Uterus (tissue), 4 donors: ENCODE measurements around the gene SKI. TPM values are rescaled to one million over a fixed set of nuclear protein-coding genes. Genes with fewer than 3 reads are reported as not detected.
A peak's percentile ranks its signal among the peaks of the same experiment; 100 is the strongest.

Experiments used
- DNase-seq, 2 donors: peaks; one replicate each; pipeline ENCODE4 v3.0.0-alpha.2; 2019 to 2020
- H3K27ac ChIP-seq, 2 donors: fragments of 200-600 bp; sonication (generic); 1 replicate in 1 of 2; 2 replicates in 1 of 2; pipeline ENCODE4 v1.5.1; 2016 to 2018
- H3K27me3 ChIP-seq, 2 donors: fragments of 200-600 bp; sonication (generic); one replicate each; pipeline ENCODE4 v1.5.1; 2018 to 2019; ENCODE audit warnings: control low read depth in 1 of 2
- H3K36me3 ChIP-seq, 2 donors: fragments of 200-600 bp; sonication (generic); one replicate each; pipeline ENCODE4 v1.5.1; 2019; ENCODE audit warnings: control low read depth in 1 of 2
- H3K4me1 ChIP-seq, 2 donors: fragments of 200-600 bp; sonication (generic); one replicate each; pipeline ENCODE4 v1.5.1; 2018 to 2019; ENCODE audit warnings: control low read depth in 1 of 2
- H3K4me3 ChIP-seq, 2 donors: fragments of 200-600 bp; sonication (generic); 1 replicate in 1 of 2; 2 replicates in 1 of 2; pipeline ENCODE4 v1.5.1; 2018 to 2019; ENCODE audit warnings: mild to moderate bottlenecking in 1 of 2
- H3K9me3 ChIP-seq, 2 donors: fragments of 200-600 bp; sonication (generic); one replicate each; pipeline ENCODE4 v1.5.1; 2019; ENCODE audit warnings: control low read depth in 1 of 2
- CTCF ChIP-seq, 4 experiments: fragments of 200-600 bp in 2 of 4; fragments of 450-650 bp in 2 of 4; sonication (generic) in 2 of 4; IDR thresholded peaks; one replicate each; pipeline ENCODE4 v1.5.1; 2016 to 2019; ENCODE audit warnings: antibody characterized with exemption in 4 of 4, mild to moderate bottlenecking in 2 of 4, moderate library complexity in 1 of 4
- POLR2A ChIP-seq, 2 donors: fragments of 450-650 bp; IDR thresholded peaks; one replicate each; pipeline ENCODE4 v1.6.1; 2016; ENCODE audit warnings: antibody characterized with exemption in 2 of 2, mild to moderate bottlenecking in 1 of 2, moderate library complexity in 1 of 2
- intact Hi-C: fragments of 100-400 bp; cut with DNase I; formaldehyde crosslinking; loops from one replicate; pipeline ENCODE4 v1.15.1; 2023; ENCODE audit warnings: low total_unique reads
- total RNA-seq, 4 donors: library from RNA; depleted of rRNA in 3 of 4; stranded (reverse); fragments of >200 nt in 3 of 4; gene quantifications; one replicate each; pipeline versions ENCODE4 v1.1.0 to v1.2.4, GENCODE V29; 2014 to 2023
- donor health status: DM: yes; HTN: yes; CAD: no.

SKI gene
- total RNA-seq, 4 donors from 2014 or later, result 22.8 to 148 (median 34.9) TPM

- intact Hi-C loops, result loop anchor here (2.0 kb wide), 1 partner anchor 79 kb away; no protein-coding TSS in a partner anchor
- TF ChIP-seq POLR2A (IDR thresholded peaks at IDR 0.05) (peak; percentile 80 to 95), CTCF (IDR thresholded peaks at IDR 0.05) (peak in 1 of 4 experiments; percentile 59)
- no peaks in the 10 kb centered on the region for H3K36me3 ChIP-seq
- H3K9me3 ChIP-seq, result no peaks in the 10 kb centered on the region
- peak; percentile 96 to 98 for DNase-seq
- peaks cover 0 to 5% of the 10 kb centered on the region in 2 donors for H3K4me1 ChIP-seq
- H3K27me3 ChIP-seq, result no peaks in the 10 kb centered on the region
- peak overlapping the region; percentile 99 to 100 for H3K27ac ChIP-seq
- H3K4me3 ChIP-seq, result peak overlapping the region; percentile 68 to 95
Observed at GRCh38 chr1:2227346-2228156, 568 bp upstream of the SKI start.

GRCh38 chr1:2228694-2229036, 546 bp downstream of the SKI start:
- H3K27me3 ChIP-seq, result no peaks in the 10 kb centered on the region
- H3K4me3 ChIP-seq, result peak overlapping the region; percentile 51 to 53
- intact Hi-C loops, result loop anchor here (2.0 kb wide), 1 partner anchor 78 kb away; no protein-coding TSS in a partner anchor
- TF ChIP-seq CTCF (IDR thresholded peaks at IDR 0.05) (no peak), POLR2A (IDR thresholded peaks at IDR 0.05) (no peak)
- DNase-seq, result no peak
- peak overlapping the region; percentile 83 to 91 for H3K27ac ChIP-seq
- no peaks in the 10 kb centered on the region for H3K9me3 ChIP-seq
- H3K36me3 ChIP-seq, result no peaks in the 10 kb centered on the region
- peaks cover 0 to 16% of the 10 kb centered on the region in 2 donors for H3K4me1 ChIP-seq

DNA sequence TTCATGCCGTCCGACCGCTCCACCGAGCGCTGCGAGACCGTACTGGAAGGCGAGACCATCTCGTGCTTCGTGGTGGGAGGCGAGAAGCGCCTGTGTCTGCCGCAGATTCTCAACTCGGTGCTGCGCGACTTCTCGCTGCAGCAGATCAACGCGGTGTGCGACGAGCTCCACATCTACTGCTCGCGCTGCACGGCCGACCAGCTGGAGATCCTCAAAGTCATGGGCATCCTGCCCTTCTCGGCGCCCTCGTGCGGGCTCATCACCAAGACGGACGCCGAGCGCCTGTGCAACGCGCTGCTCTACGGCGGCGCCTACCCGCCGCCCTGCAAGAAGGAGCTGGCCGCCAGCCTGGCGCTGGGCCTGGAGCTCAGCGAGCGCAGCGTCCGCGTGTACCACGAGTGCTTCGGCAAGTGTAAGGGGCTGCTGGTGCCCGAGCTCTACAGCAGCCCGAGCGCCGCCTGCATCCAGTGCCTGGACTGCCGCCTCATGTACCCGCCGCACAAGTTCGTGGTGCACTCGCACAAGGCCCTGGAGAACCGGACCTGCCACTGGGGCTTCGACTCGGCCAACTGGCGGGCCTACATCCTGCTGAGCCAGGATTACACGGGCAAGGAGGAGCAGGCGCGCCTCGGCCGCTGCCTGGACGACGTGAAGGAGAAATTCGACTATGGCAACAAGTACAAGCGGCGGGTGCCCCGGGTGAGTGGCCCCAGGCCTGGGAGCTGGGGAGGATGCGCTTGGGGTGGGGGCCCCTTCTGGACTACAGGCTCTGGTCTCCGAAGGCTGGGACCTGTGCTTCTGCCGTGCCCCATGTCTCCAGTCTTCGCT, 1.1 kb downstream of the SKI start:
- Histone ChIP-seq H3K4me1 (peaks cover 0 to 22% of the 10 kb centered on the region in 2 donors), H3K4me3 (peak overlapping the region; percentile 51 to 53), H3K27ac (peak overlapping the region; percentile 83 to 91), H3K9me3 (no peaks in the 10 kb centered on the region), H3K36me3 (no peaks in the 10 kb centered on the region), H3K27me3 (no peaks in the 10 kb centered on the region)
- intact Hi-C loops, result loop anchor here (2.0 kb wide), 1 partner anchor 78 kb away; no protein-coding TSS in a partner anchor
- peak; percentile 76 to 81 for DNase-seq
- peak in 3 of 4 experiments; percentile 12 to 29 (median 26) for TF ChIP-seq CTCF (IDR thresholded peaks at IDR 0.05)
- peak in 1 of 2 donors; percentile 31 for TF ChIP-seq POLR2A (IDR thresholded peaks at IDR 0.05)

- Histone ChIP-seq H3K4me1 (peaks cover 1 to 28% of the 10 kb centered on the region in 2 donors), H3K9me3 (no peaks in the 10 kb centered on the region), H3K27ac (peak overlapping the region; percentile 83 to 91), H3K27me3 (no peaks in the 10 kb centered on the region), H3K4me3 (peak overlapping the region; percentile 51 to 53), H3K36me3 (no peaks in the 10 kb centered on the region)
- DNase-seq, result peak; percentile 51 to 57
- intact Hi-C loops, result loop anchor here (2.0 kb wide), 1 partner anchor 77 kb away; no protein-coding TSS in a partner anchor
- TF ChIP-seq POLR2A (IDR thresholded peaks at IDR 0.05) (no peak), CTCF (IDR thresholded peaks at IDR 0.05) (no peak)
Observed at GRCh38 chr1:2229911-2230731, 2.0 kb downstream of the SKI start.
